Esophagus squamous epithelium (tissue), 5 donors: ENCODE measurements around the gene LRRC17. TPM values are rescaled to one million over a fixed set of nuclear protein-coding genes. Genes with fewer than 3 reads are reported as not detected.

Source experiments
- DNase-seq: peaks from one replicate; lab custom pipeline; 2025; lab: John Stamatoyannopoulos, UW
- H3K27ac ChIP-seq, 4 donors: fragments of 200-600 bp; sonication (generic); one replicate each; pipeline ENCODE4 v1.5.1; 2016 to 2019; ENCODE audit warnings: mild to moderate bottlenecking in 1 of 4
- H3K27me3 ChIP-seq, 4 donors: fragments of 200-600 bp; sonication (generic); 1 replicate in 3 of 4; 2 replicates in 1 of 4; pipeline versions ENCODE4 v1.5.1 to v1.6.0; 2017 to 2021; ENCODE audit warnings: antibody characterized with exemption in 1 of 4
- H3K36me3 ChIP-seq, 3 donors: fragments of 200-600 bp; sonication (generic); one replicate each; pipeline ENCODE4 v1.5.1; 2016 to 2019
- H3K4me1 ChIP-seq, 3 donors: fragments of 200-600 bp; sonication (generic); one replicate each; pipeline ENCODE4 v1.5.1; 2017 to 2019
- H3K4me3 ChIP-seq, 4 donors: fragments of 200-600 bp; sonication (generic); 1 replicate in 3 of 4; 2 replicates in 1 of 4; pipeline ENCODE4 v1.5.1; 2016 to 2019; ENCODE audit warnings: mild to moderate bottlenecking in 2 of 4, moderate library complexity in 1 of 4
- H3K9me3 ChIP-seq, 3 donors: fragments of 200-600 bp; sonication (generic); one replicate each; pipeline ENCODE4 v1.5.1; 2016 to 2019
- CTCF ChIP-seq, 6 experiments: fragments of 450-650 bp in 4 of 6; fragments of 200-600 bp in 2 of 6; sonication (generic) in 2 of 6; IDR thresholded peaks; one replicate each; pipeline ENCODE4 v1.5.1; 2016 to 2019; ENCODE audit warnings: antibody characterized with exemption in 6 of 6, mild to moderate bottlenecking in 4 of 6, moderate library complexity in 4 of 6
- POLR2A ChIP-seq, 4 donors: fragments of 450-650 bp; IDR thresholded peaks; one replicate each; pipeline ENCODE4 v1.6.1; 2017; ENCODE audit warnings: antibody characterized with exemption in 4 of 4, mild to moderate bottlenecking in 4 of 4, moderate library complexity in 3 of 4
- WGBS, 2 donors: methylation state at CpG; one replicate each; pipeline ENCODE4 v1.1.5; 2018; 5-methylcytosine and 5-hydroxymethylcytosine counted together
- intact Hi-C: fragments of 100-400 bp; cut with DNase I; formaldehyde crosslinking; loops from one replicate; pipeline ENCODE4 v1.15.0; 2022
- total RNA-seq, 4 donors: library from RNA; depleted of rRNA; stranded (reverse); fragments of >200 nt; gene quantifications; one replicate each; pipeline ENCODE4 v1.1.0, GENCODE V29; 2016
- donor health status: DM: yes; HTN: yes; CAD: no.

The LRRC17 gene
- total RNA-seq, 4 donors from 2014 or later = 0.26 to 2.5 (median 1.1) TPM; not detected in 1

DNA sequence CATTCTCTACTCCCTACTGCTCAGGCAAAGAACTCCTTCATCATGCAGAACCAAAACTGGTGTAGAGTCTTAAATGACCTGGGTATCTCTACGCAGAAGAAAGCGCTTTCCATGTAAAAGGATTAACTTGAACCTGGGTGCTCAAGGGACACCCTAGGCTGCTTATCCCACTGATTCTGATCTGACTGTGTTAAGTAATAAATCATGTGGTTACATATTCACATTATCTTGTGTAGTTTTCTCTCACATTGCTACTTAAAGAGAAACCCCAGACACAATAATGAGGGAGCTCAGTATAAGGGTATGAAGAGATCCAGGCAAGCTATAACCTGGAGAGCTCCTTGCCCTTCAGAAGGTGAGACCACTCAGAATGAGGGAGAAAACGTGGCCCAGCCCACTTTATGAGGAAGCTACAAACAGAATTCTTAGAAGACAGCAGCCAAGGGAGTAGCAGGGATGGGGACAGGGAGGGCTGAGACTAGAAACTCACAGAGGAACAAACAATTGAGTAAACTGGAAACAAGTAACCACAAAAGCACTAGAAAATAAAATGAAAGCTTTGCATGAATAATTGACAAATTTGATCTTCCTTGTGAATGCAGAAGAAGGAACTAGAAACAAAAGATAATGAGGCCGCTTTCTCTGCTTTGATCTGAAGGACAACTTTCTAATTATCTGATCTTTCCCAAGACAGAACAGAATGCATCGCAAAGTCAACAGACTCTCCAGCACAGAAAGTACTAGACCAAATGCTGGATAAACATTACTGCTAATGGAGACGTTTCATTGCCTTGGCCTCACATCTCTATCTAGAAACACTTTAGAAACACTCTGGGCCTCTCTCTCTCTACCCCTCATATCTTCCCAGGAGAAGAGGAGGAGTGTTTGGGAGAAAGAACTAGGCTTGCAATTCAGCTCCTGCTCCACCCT is 76.1 kb downstream of the LRRC17 start:
- TF ChIP-seq POLR2A (IDR thresholded peaks at IDR 0.05) (no peak), CTCF (IDR thresholded peaks at IDR 0.05) (no peak)
- no peaks in the 10 kb centered on the region for H3K27me3 ChIP-seq
- H3K36me3 ChIP-seq = no peaks in the 10 kb centered on the region
- no peaks in the 10 kb centered on the region for H3K9me3 ChIP-seq
- WGBS, 2 donors = 81 to 82% methylated on average over 6 of the region's 6 CpGs
- no peak for DNase-seq
- H3K4me1 ChIP-seq = peaks cover 0 to 30% (median 19%) of the 10 kb centered on the region in 3 donors
- no peak overlapping the region for H3K4me3 ChIP-seq
- intact Hi-C loops = no loop called here
- H3K27ac ChIP-seq = no peak overlapping the region

GRCh38 chr7:102990642-102991041 is 77.8 kb downstream of the LRRC17 start:
- intact Hi-C loops = no loop called here
- peaks cover 0 to 34% (median 19%) of the 10 kb centered on the region in 3 donors for H3K4me1 ChIP-seq
- no peaks in the 10 kb centered on the region for H3K27me3 ChIP-seq
- DNase-seq = no peak
- H3K9me3 ChIP-seq = no peaks in the 10 kb centered on the region
- H3K36me3 ChIP-seq = no peaks in the 10 kb centered on the region
- no peak for TF ChIP-seq POLR2A (IDR thresholded peaks at IDR 0.05)
- TF ChIP-seq CTCF (IDR thresholded peaks at IDR 0.05) = no peak
- H3K27ac ChIP-seq = no peak overlapping the region
- H3K4me3 ChIP-seq = no peak overlapping the region
- 76 to 81% methylated on average over 2 of the region's 2 CpGs for WGBS, 2 donors

- H3K9me3 ChIP-seq = no peaks in the 10 kb centered on the region
- H3K4me3 ChIP-seq = no peak overlapping the region
- no peak for TF ChIP-seq POLR2A (IDR thresholded peaks at IDR 0.05)
- TF ChIP-seq CTCF (IDR thresholded peaks at IDR 0.05) = no peak
- no peak for DNase-seq
- no peaks in the 10 kb centered on the region for H3K36me3 ChIP-seq
- peaks cover 0 to 34% (median 19%) of the 10 kb centered on the region in 3 donors for H3K4me1 ChIP-seq
- H3K27ac ChIP-seq = no peak overlapping the region
- H3K27me3 ChIP-seq = no peaks in the 10 kb centered on the region
- intact Hi-C loops = no loop called here
These were observed 78.3 kb downstream of the LRRC17 start for GRCh38 chr7:102991077-102991539.

GRCh38 chr7:102991540-102992214 is 78.9 kb downstream of the LRRC17 start:
- H3K27ac ChIP-seq = no peak overlapping the region
- no peak for DNase-seq
- WGBS, 2 donors = 26 to 47% methylated on average over 2 of the region's 2 CpGs

More at GRCh38 chr7:102991540-102992214, 78.9 kb downstream of the LRRC17 start:
- no peaks in the 10 kb centered on the region for H3K9me3 ChIP-seq
- no peaks in the 10 kb centered on the region for H3K36me3 ChIP-seq
- TF ChIP-seq CTCF (IDR thresholded peaks at IDR 0.05) = no peak
- no peak for TF ChIP-seq POLR2A (IDR thresholded peaks at IDR 0.05)
- no peak overlapping the region for H3K4me3 ChIP-seq
- no peaks in the 10 kb centered on the region for H3K27me3 ChIP-seq
- peaks cover 0 to 34% (median 19%) of the 10 kb centered on the region in 3 donors for H3K4me1 ChIP-seq
- intact Hi-C loops = no loop called here
